ENCODE measurements around the gene LILRB2. TPM values are rescaled to one million over a fixed set of nuclear protein-coding genes. Genes with fewer than 3 reads are reported as not detected.

The LILRB2 gene
- total RNA-seq, 1 experiment from 2014 or later, result not detected

DNA sequence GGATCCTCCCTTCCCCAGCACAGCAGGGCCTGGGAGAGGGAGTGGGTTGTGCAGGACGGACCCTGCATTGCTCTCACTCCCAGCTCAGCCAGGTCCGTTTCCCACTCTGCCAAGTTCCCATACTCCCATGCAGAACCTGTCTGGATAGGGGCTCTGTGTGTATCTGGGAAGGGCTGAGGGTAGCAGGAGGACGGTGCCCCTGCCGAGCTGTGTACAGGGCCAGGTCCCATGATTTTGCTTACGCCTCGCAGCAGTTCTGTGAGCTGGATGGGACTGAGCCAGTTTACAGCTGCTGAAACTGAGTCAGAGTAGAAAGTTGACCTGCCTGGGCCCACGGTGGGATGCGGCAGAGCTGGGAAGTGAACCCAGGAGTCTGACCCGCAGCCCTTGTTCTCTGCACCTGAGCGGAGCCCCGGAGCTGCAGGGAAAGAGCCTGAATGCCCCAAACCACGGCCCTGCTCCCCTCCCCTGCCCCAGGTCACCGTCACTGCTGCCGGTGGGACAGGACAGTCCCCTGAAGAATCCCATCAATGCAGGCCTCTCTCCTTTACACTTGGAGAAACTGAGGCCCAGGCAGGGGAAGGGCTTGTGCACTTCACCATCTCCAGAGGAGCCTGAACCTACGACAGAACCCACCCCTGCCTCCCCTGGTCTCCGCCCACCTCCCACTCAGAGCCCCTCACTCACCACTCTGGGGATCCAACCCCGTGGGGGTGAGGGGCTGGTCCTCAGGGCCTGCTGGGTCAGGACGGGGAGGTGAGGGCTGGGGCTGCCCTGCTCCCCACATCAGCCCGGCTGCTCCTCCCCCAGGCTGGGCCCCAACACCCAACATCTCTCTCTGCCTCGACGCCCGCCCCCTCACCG lies 27.3 kb downstream of the LILRB2 start:
- H3K27ac ChIP-seq, result no peak overlapping the region
- DNase-seq, result no peak
- no peak overlapping the region for H3K4me2 ChIP-seq
- TF ChIP-seq EZH2 (IDR thresholded peaks at IDR 0.05; ENCODE audit: low read depth), result no peak
- TF ChIP-seq, protein P1, sequence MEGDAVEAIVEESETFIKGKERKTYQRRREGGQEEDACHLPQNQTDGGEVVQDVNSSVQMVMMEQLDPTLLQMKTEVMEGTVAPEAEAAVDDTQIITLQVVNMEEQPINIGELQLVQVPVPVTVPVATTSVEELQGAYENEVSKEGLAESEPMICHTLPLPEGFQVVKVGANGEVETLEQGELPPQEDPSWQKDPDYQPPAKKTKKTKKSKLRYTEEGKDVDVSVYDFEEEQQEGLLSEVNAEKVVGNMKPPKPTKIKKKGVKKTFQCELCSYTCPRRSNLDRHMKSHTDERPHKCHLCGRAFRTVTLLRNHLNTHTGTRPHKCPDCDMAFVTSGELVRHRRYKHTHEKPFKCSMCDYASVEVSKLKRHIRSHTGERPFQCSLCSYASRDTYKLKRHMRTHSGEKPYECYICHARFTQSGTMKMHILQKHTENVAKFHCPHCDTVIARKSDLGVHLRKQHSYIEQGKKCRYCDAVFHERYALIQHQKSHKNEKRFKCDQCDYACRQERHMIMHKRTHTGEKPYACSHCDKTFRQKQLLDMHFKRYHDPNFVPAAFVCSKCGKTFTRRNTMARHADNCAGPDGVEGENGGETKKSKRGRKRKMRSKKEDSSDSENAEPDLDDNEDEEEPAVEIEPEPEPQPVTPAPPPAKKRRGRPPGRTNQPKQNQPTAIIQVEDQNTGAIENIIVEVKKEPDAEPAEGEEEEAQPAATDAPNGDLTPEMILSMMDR (conservative IDR thresholded peaks at IDR 0.05), result no peak
- no peaks in the 10 kb centered on the region for H3K79me2 ChIP-seq (ENCODE audit: low read depth)
- ChIA-PET POLR2A (ENCODE audit: unreplicated experiment) (interaction anchor here (0.7 kb wide), 1 partner anchor 660 kb away, joined by 3 read pairs; no protein-coding TSS in a partner anchor), CTCF (no interaction called here)
- no peaks in the 10 kb centered on the region for H3K9me3 ChIP-seq (ENCODE audit: insufficient read depth, low read depth)
- no peaks in the 10 kb centered on the region for H3K9me2 ChIP-seq (ENCODE audit: insufficient read depth)
- no peaks in the 10 kb centered on the region for H4K20me1 ChIP-seq (ENCODE audit: insufficient read depth)
- peaks cover 91% of the 10 kb centered on the region for H3K27me3 ChIP-seq (ENCODE audit: insufficient read depth, low read depth)
- no TSS peak for BruUV-seq (replicated peaks)
- H3K4me3 ChIP-seq, result no peak overlapping the region
- H3K4me1 ChIP-seq (replicated peaks; ENCODE audit: insufficient read depth), result no peaks in the 10 kb centered on the region
- no peak overlapping the region for H2AFZ ChIP-seq
- H3F3A ChIP-seq (ENCODE audit: insufficient read depth, low read depth), result no peaks in the 10 kb centered on the region
- intact Hi-C loops (cut with micrococcal nuclease; ENCODE audit: unreplicated experiment), result no loop called here
- H3K36me3 ChIP-seq (ENCODE audit: low read depth), result no peaks in the 10 kb centered on the region

DNA sequence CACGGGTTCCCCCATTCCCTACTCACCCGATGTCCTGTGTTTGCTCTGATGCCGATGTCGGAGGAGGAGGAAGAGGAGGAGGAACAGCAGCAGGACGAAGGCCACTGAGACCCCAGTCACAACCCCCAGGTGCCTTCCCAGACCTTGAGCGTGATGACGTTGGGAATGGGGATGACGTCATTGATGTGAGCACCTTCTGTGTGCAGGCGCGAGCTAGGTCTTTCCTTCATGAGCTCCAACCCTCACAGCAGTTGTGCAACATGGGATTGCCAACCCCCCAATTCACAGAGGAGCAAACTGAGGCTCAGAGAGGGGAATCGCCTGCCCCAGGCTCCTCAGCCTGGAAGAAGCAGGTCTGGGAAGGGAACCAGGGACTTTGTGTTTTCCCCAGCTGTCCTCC lies 28.1 kb downstream of the LILRB2 start:
- Histone ChIP-seq H3K4me2 (no peak overlapping the region), H3K27me3 (ENCODE audit: insufficient read depth, low read depth) (peaks cover 91% of the 10 kb centered on the region), H3K4me1 (replicated peaks; ENCODE audit: insufficient read depth) (no peaks in the 10 kb centered on the region), H3K4me3 (no peak overlapping the region), H3K79me2 (ENCODE audit: low read depth) (no peaks in the 10 kb centered on the region), H3K36me3 (ENCODE audit: low read depth) (no peaks in the 10 kb centered on the region), H3F3A (ENCODE audit: insufficient read depth, low read depth) (no peaks in the 10 kb centered on the region), H3K9me3 (ENCODE audit: insufficient read depth, low read depth) (no peaks in the 10 kb centered on the region), H3K27ac (no peak overlapping the region), H4K20me1 (ENCODE audit: insufficient read depth) (no peaks in the 10 kb centered on the region), H2AFZ (no peak overlapping the region), H3K9me2 (ENCODE audit: insufficient read depth) (no peaks in the 10 kb centered on the region)
- ChIA-PET POLR2A (ENCODE audit: unreplicated experiment) (no interaction called here), CTCF (no interaction called here)
- BruUV-seq (replicated peaks), result no TSS peak
- TF ChIP-seq EZH2 (IDR thresholded peaks at IDR 0.05; ENCODE audit: low read depth), result no peak
- TF ChIP-seq, protein P1 (conservative IDR thresholded peaks at IDR 0.05), result no peak
- intact Hi-C loops (cut with micrococcal nuclease; ENCODE audit: unreplicated experiment), result no loop called here
- DNase-seq, result no peak

DNA sequence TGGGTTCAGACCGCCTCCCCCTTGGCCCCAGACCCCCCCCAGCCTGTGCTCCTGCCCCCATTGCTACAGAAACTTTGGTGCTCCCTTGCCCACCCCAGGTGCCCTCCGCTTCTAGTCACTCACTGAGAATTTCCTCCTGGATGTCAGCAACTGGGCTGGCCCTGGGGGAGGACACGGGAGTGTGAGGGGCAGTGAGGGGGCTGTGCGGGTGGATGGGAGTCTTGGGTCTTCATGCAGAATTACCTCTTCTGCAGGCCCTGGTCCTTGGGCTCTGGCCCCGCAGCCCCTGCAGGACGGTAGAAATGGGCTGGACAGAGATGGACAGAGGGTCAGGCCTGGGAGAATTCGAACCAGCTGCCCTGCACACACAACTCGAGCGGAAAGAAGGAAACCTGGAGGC lies 28.7 kb downstream of the LILRB2 start:
- Histone ChIP-seq H4K20me1 (ENCODE audit: insufficient read depth) (no peaks in the 10 kb centered on the region), H3K9me2 (ENCODE audit: insufficient read depth) (no peaks in the 10 kb centered on the region), H3K79me2 (ENCODE audit: low read depth) (no peaks in the 10 kb centered on the region), H3K27ac (no peak overlapping the region), H3K9me3 (ENCODE audit: insufficient read depth, low read depth) (no peaks in the 10 kb centered on the region), H2AFZ (no peak overlapping the region), H3K4me3 (no peak overlapping the region), H3K27me3 (ENCODE audit: insufficient read depth, low read depth) (peaks cover 91% of the 10 kb centered on the region), H3K36me3 (ENCODE audit: low read depth) (no peaks in the 10 kb centered on the region), H3F3A (ENCODE audit: insufficient read depth, low read depth) (no peaks in the 10 kb centered on the region), H3K4me1 (replicated peaks; ENCODE audit: insufficient read depth) (no peaks in the 10 kb centered on the region), H3K4me2 (no peak overlapping the region)
- POLR2A ChIA-PET (ENCODE audit: unreplicated experiment), result no interaction called here
- TF ChIP-seq, protein P1 (conservative IDR thresholded peaks at IDR 0.05), result no peak
- no peak for TF ChIP-seq EZH2 (IDR thresholded peaks at IDR 0.05; ENCODE audit: low read depth)
- no TSS peak for BruUV-seq (replicated peaks)
- no peak for DNase-seq
- intact Hi-C loops (cut with micrococcal nuclease; ENCODE audit: unreplicated experiment), result no loop called here
- CTCF ChIA-PET, result no interaction called here
